Duodenal mucosa (tissue), 2 donors: ENCODE results near the gene PEAK1.

Experiments
- H3K27ac ChIP-seq: one replicate; pipeline ENCODE4 v1.7.0; 2013; ENCODE audit warnings: low read depth, low read length
- H3K27me3 ChIP-seq, 2 donors: one replicate each; pipeline ENCODE4 v1.7.0; 2013; ENCODE audit warnings: low read length in 2 of 2, control low read depth in 1 of 2; ENCODE audit not compliant: insufficient read depth in 2 of 2, control insufficient read depth in 1 of 2
- H3K36me3 ChIP-seq, 2 donors: one replicate each; pipeline ENCODE4 v1.7.0; 2013; ENCODE audit warnings: low read length in 2 of 2, control low read depth in 1 of 2; ENCODE audit not compliant: insufficient read depth in 2 of 2, control insufficient read depth in 1 of 2
- H3K4me1 ChIP-seq, 2 donors: one replicate each; pipeline ENCODE4 v1.7.0; 2013; ENCODE audit warnings: low read length in 2 of 2, control low read depth in 1 of 2; ENCODE audit not compliant: insufficient read depth in 2 of 2, control insufficient read depth in 1 of 2
- H3K4me3 ChIP-seq, 2 donors: one replicate each; pipeline ENCODE4 v1.7.0; 2013; ENCODE audit warnings: low read length in 2 of 2, low read depth in 1 of 2
- H3K9ac ChIP-seq, 2 donors: one replicate each; pipeline ENCODE4 v1.7.0; 2013; ENCODE audit warnings: low read length in 2 of 2, low read depth in 1 of 2
- H3K9me3 ChIP-seq, 2 donors: one replicate each; pipeline ENCODE4 v1.7.0; 2013; ENCODE audit warnings: low read length in 2 of 2, control low read depth in 1 of 2; ENCODE audit not compliant: control insufficient read depth in 1 of 2

Gene PEAK1

DNA sequence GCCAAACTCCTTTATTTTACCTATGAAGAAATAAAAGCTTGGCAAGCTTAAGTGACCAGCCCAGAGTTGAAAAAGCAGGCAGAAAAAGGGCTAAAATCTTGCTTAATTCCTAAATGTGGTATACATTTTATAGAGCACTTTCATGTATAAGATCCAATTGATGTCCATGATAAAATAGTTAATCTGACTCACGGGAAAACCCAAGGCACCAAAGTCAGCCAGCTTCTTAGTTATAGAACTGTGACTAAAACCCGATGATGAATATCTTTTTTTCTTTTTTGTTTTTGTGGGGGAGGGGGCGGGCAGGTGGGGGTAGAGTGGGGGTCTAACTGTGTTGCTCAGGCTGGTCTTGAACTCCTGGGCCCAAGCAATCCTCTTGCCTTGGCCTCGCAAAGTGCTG is 71.4 kb downstream of the PEAK1 start:
- H3K4me1 ChIP-seq: peaks cover 4 to 8% of the 10 kb centered on the region in 2 donors
- H3K27ac ChIP-seq: no peak overlapping the region
- no peak overlapping the region for H3K4me3 ChIP-seq
- H3K9ac ChIP-seq: no peak overlapping the region
- no peaks in the 10 kb centered on the region for H3K9me3 ChIP-seq
- H3K36me3 ChIP-seq: no peaks in the 10 kb centered on the region
- no peaks in the 10 kb centered on the region for H3K27me3 ChIP-seq

DNA sequence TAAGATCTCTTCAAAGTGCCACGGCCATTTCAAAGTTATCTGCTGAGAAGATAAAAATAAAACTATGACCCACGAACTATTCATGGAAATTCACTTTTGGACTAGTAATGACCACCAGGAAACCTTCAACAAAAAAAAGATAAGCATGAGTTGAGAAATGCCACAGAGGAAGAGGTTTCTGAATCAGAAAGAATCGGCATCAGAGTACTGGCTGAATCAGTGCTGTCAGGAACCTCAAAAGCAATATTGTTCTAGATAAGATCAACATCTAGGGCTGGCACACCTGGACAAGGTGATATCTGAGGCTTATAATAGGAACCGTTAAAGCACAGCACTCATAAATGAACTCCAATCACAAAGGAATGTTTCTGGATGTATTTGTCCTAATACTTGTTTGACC is 72.7 kb downstream of the PEAK1 start:
- Histone ChIP-seq H3K4me3 (no peak overlapping the region), H3K27ac (no peak overlapping the region), H3K9me3 (no peaks in the 10 kb centered on the region), H3K36me3 (no peaks in the 10 kb centered on the region), H3K9ac (no peak overlapping the region), H3K27me3 (no peaks in the 10 kb centered on the region), H3K4me1 (peaks cover 4 to 8% of the 10 kb centered on the region in 2 donors)

DNA sequence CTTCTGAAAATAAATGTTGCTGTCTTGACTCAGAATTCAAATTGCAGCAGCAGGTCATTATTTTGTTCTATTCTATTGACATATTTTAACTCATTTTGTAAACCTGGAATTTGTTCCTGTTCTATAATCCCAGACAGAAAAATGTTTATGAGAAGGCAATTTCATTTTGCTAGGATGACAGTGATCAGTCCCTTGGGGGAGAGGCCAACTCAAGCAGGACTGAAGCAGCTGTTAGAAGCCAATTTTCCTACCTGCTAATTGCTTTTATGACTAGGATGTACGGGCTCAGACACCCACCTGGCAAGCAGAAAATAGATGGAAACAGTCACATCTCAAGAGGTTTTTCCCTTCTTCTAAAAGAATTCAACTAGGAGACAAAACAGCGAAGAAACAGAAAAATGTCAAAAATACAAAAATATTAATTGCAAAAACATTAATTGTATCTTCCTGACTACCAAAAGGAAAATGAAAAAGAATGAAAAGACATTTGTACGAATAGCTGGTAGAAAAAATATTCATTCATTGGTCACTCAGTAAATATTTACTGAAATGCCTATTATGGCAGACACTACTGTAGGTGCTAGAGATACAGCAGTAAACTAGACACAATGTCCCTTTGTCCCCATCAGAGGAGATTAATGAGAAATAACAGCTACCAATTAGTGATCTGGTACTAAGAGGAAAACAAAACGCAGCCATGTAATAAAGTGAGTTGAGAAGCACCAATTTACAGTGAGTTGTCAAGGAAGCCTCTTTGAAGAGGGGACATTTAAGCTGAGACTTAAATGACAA is 73.5 kb downstream of the PEAK1 start:
- no peak overlapping the region for H3K27ac ChIP-seq

DNA sequence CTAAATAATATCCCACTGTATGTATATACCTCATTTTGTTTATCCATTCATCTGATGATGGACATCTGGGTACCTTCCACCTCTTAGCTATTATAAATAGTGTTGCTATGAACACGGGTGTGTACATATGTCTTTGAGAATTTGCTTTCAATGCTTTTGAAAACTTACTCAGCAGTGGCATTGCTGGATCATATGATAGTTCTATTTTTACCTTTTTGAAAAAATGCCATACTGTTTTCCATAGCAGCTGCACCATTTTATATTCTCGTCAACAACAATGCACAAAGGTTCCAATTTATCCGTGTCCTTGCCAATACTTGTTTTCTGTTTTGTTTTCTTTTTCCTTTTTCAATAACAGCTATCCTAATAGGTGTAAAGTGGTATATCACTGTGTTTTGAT is 77.1 kb downstream of the PEAK1 start:
- Histone ChIP-seq H3K9ac (no peak overlapping the region), H3K27me3 (no peaks in the 10 kb centered on the region), H3K27ac (no peak overlapping the region), H3K4me1 (peaks cover 4 to 8% of the 10 kb centered on the region in 2 donors), H3K4me3 (no peak overlapping the region), H3K36me3 (no peaks in the 10 kb centered on the region), H3K9me3 (no peaks in the 10 kb centered on the region)

More for the DNA sequence above, 73.5 kb downstream of the PEAK1 start:
- no peaks in the 10 kb centered on the region for H3K9me3 ChIP-seq
- peaks cover 4 to 8% of the 10 kb centered on the region in 2 donors for H3K4me1 ChIP-seq
- H3K27me3 ChIP-seq: no peaks in the 10 kb centered on the region
- H3K9ac ChIP-seq: no peak overlapping the region
- no peak overlapping the region for H3K4me3 ChIP-seq
- no peaks in the 10 kb centered on the region for H3K36me3 ChIP-seq

DNA sequence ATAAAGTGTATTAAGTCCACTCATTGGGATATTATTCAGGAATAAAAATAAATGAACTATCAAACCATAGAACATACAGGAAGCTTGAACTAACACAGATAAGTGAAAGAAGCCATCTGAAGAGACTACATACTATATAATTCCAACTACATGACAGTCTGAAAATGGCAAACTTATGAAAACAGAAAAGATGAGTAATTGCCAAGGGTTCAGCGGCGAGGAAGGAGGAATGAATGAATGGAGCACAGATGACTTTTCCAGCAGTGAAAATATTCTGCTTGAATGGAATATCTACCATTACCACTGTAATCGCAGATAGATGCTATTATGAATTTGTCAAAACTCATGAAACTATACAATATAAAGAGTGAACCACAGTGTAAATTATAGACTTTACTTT is 79.7 kb downstream of the PEAK1 start:
- Histone ChIP-seq H3K4me3 (no peak overlapping the region), H3K27me3 (no peaks in the 10 kb centered on the region), H3K36me3 (no peaks in the 10 kb centered on the region), H3K4me1 (no peaks in the 10 kb centered on the region), H3K9me3 (no peaks in the 10 kb centered on the region), H3K9ac (no peak overlapping the region), H3K27ac (no peak overlapping the region)

DNA sequence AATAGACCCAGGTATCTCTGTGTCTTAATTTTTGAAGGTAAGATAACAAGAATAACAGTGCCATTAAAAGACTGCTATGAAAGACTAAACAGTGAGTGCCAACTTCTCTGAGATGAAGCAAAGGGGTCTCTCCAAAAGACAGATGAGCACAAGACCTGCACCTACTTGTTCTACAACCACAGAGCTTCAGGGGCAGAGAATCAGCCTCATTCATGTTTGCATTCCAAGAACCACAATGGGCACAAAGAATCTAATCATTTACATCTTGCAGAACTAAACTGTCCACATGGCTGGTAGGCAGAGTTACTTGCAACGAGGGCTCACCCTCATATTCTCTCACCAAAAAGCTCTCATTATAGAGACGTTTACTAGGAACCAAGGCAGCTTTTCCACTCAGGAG is 83.9 kb downstream of the PEAK1 start:
- no peak overlapping the region for H3K9ac ChIP-seq
- H3K27ac ChIP-seq: no peak overlapping the region
- no peak overlapping the region for H3K4me3 ChIP-seq
- H3K4me1 ChIP-seq: no peaks in the 10 kb centered on the region
- H3K27me3 ChIP-seq: no peaks in the 10 kb centered on the region
- no peaks in the 10 kb centered on the region for H3K36me3 ChIP-seq
- no peaks in the 10 kb centered on the region for H3K9me3 ChIP-seq

DNA sequence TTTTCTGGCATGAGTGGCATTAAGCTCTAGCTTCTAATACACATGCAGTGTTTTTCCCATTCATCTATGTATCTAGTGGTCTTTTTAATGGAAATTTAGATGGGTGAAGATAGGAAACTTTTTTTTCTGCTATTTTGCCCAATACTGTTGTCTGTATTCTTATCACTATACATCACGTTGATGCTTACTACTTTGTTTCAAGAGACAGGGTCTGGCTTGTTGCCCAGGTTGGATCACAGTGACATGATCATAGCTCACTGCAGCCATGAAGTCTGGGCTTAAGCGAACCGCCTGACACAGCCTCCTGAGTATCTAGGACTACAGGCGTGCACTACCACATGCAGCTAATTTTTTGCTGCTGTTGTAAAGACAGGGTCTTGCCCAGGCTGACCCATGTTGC is 84.6 kb downstream of the PEAK1 start:
- Histone ChIP-seq H3K36me3 (no peaks in the 10 kb centered on the region), H3K27me3 (no peaks in the 10 kb centered on the region), H3K27ac (no peak overlapping the region), H3K9me3 (no peaks in the 10 kb centered on the region), H3K9ac (no peak overlapping the region), H3K4me3 (no peak overlapping the region), H3K4me1 (no peaks in the 10 kb centered on the region)

DNA sequence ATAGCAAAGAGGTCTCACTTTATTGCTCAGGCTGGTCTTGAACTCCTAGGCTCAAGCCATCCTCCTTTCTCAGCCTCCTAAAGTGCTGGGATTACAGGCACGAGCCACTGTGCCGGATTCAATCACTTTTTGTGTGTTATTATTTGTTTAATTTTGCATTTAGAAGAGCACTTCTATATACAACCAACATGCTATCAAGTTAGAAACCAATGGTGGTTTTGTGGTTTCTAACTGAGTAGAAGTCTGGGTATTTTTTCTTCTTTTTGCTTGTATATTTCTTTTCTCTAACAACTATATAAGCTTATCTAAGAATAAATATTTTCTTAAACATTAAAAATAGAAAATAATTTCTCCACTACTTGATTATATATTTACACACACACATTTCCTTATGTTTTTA is 86.7 kb downstream of the PEAK1 start:
- Histone ChIP-seq H3K4me1 (no peaks in the 10 kb centered on the region), H3K27ac (no peak overlapping the region), H3K9me3 (no peaks in the 10 kb centered on the region), H3K4me3 (no peak overlapping the region), H3K27me3 (no peaks in the 10 kb centered on the region), H3K9ac (no peak overlapping the region), H3K36me3 (no peaks in the 10 kb centered on the region)

DNA sequence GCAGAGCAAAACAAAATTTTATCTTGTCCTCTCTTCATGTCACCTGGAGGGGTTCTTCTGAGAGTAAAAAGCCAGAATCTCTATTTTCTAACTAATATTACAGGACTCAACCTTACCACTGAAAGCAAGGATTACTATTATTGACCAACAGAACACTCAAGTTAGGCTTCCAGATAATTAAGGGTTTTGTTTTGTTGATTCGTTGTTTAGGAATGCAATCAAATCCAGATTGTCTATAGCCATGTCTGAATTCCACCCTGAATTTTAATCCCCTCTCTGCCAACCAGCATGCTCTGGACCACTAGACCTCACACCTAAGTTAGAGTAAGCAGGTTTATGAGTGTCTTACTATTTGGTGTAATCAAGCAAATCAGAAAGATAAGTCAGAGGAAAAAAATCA is 90.7 kb downstream of the PEAK1 start:
- Histone ChIP-seq H3K36me3 (no peaks in the 10 kb centered on the region), H3K27ac (no peak overlapping the region), H3K27me3 (no peaks in the 10 kb centered on the region), H3K9me3 (no peaks in the 10 kb centered on the region), H3K9ac (no peak overlapping the region), H3K4me3 (no peak overlapping the region), H3K4me1 (no peaks in the 10 kb centered on the region)

DNA sequence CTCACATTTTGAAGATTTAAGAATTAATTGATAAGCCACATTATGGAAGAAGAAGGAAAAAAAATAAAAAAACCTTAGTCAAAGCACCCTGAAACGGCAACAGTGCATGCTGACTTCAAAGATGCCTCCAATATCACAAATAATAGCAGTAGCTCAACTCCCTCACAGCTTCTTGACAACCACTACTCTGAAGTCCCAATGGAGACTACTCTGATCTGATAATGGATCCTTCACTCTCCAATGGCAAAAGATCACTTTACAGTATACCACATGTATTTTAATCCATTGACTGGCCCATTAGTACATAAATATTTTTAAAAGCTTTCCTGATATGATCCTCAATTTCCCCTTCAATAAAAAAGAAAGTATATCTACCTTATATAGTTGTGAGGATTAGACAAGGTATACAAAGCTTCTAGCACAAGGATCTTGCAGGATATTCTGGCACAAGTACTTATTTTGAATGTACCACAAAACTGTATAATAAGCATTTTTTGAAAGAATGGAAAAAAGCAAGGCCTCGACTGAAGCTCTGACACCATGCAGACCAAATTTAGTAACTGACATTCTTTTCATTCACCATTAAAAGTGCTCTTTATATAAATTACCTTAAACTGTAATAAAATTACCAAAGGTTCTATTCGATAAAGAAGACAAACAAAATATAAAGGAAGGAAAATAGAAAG is 91.9 kb downstream of the PEAK1 start:
- Histone ChIP-seq H3K27me3 (no peaks in the 10 kb centered on the region), H3K27ac (no peak overlapping the region), H3K4me3 (no peak overlapping the region), H3K4me1 (no peaks in the 10 kb centered on the region), H3K9me3 (no peaks in the 10 kb centered on the region), H3K36me3 (no peaks in the 10 kb centered on the region), H3K9ac (no peak overlapping the region)
